Left ventricle myocardium inferior (tissue), 1 donor: ENCODE results near the gene ARPP21. TPM values are rescaled to one million over a fixed set of nuclear protein-coding genes. Genes with fewer than 3 reads are reported as not detected.

Source experiments
- DNase-seq: peaks from one replicate; pipeline ENCODE4 v3.0.0-alpha.2; 2020
- H3K27ac ChIP-seq: fragments of 200-600 bp; replicated peaks from 2 replicates; pipeline ENCODE4 v1.8.0; 2021
- H3K27me3 ChIP-seq: fragments of 200-600 bp; 2 replicates; pipeline ENCODE4 v1.8.0; 2021; ENCODE audit warnings: low read depth
- H3K36me3 ChIP-seq: fragments of 200-600 bp; 2 replicates; pipeline ENCODE4 v1.8.0; 2021
- H3K4me1 ChIP-seq: fragments of 200-600 bp; 2 replicates; pipeline ENCODE4 v1.8.0; 2021
- H3K4me3 ChIP-seq: fragments of 200-600 bp; 2 replicates; pipeline ENCODE4 v1.8.0; 2021; ENCODE audit warnings: mild to moderate bottlenecking, moderate library complexity
- H3K9me3 ChIP-seq: fragments of 200-600 bp; replicated peaks from 2 replicates; pipeline ENCODE4 v1.8.0; 2021
- intact Hi-C: fragments of 100-400 bp; cut with micrococcal nuclease; formaldehyde crosslinking; loops from one replicate; pipeline ENCODE4 v1.11.0; 2022
- total RNA-seq: library from RNA; stranded (reverse); fragmentation: NEBNext Ultra II Directional; extraction: Animal tissue kit (Norgen Biotek cat#: 25700); gene quantifications from one replicate; pipeline ENCODE4 v1.2.1, GENCODE V29; 2021
- TF ChIP-seq, protein P1 (sequence below): fragments of 200-600 bp; IDR thresholded peaks from 2 replicates; pipeline ENCODE4 v1.8.0; 2021; ENCODE audit warnings: antibody characterized with exemption, mild to moderate bottlenecking, borderline replicate concordance
- donor health status: DM: no; HTN: yes; CAD: no; lungs with severe emphysema.

The ARPP21 gene
- total RNA-seq, 1 donor from 2014 or later, result not detected

DNA sequence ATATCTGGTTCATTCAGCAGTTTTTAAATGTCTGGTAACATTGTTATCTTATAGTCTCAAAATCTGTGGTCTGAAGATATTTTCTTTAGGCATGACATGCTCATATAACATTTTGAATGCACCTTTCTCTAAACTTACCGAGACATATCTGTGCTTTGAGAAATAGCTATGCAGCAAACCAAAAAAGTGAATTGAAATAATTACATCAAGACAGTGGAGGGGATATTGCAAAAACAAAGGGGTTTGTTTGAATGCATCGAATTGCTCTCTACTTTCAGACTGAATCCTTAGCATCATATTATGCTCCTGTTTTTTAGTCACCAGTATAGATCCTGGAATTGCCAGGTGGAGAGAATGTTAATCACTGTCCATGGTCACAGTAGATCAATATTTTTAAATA, 5.1 kb downstream of the ARPP21 start:
- peaks cover 42% of the 10 kb centered on the region for H3K27me3 ChIP-seq
- DNase-seq, result no peak
- no peak overlapping the region for H3K27ac ChIP-seq
- intact Hi-C loops, result no loop called here
- H3K4me3 ChIP-seq, result no peak overlapping the region
- TF ChIP-seq, protein P1, sequence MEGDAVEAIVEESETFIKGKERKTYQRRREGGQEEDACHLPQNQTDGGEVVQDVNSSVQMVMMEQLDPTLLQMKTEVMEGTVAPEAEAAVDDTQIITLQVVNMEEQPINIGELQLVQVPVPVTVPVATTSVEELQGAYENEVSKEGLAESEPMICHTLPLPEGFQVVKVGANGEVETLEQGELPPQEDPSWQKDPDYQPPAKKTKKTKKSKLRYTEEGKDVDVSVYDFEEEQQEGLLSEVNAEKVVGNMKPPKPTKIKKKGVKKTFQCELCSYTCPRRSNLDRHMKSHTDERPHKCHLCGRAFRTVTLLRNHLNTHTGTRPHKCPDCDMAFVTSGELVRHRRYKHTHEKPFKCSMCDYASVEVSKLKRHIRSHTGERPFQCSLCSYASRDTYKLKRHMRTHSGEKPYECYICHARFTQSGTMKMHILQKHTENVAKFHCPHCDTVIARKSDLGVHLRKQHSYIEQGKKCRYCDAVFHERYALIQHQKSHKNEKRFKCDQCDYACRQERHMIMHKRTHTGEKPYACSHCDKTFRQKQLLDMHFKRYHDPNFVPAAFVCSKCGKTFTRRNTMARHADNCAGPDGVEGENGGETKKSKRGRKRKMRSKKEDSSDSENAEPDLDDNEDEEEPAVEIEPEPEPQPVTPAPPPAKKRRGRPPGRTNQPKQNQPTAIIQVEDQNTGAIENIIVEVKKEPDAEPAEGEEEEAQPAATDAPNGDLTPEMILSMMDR, result no peak
- no peaks in the 10 kb centered on the region for H3K36me3 ChIP-seq
- no peaks in the 10 kb centered on the region for H3K9me3 ChIP-seq
- H3K4me1 ChIP-seq, result peaks cover 6% of the 10 kb centered on the region

- H3K36me3 ChIP-seq, result no peaks in the 10 kb centered on the region
- no peak overlapping the region for H3K27ac ChIP-seq
- TF ChIP-seq, protein P1, result no peak
- no peaks in the 10 kb centered on the region for H3K9me3 ChIP-seq
- H3K27me3 ChIP-seq, result peaks cover 35% of the 10 kb centered on the region
- no peaks in the 10 kb centered on the region for H3K4me1 ChIP-seq
- H3K4me3 ChIP-seq, result no peak overlapping the region
- intact Hi-C loops, result no loop called here
- DNase-seq, result no peak
Observed at GRCh38 chr3:35645189-35645588, 5.9 kb downstream of the ARPP21 start.

DNA sequence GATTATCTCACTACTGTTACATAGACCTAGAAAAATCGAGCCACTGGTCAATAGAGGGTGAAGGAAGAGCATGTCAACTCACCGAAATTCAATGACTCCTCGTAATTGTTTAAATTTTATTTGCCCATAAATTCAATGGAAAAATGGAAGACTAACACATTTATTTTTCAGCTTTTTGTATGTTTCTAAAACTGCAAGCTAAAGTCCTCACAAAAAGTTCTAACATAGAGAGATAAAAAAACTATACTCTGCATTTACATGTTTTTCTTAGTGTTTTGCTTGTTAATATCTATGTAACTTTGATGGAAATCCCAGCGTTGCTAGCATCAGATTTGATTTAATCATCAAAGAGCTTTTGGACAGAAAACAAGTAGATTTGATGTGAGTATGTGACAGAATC, 6.8 kb downstream of the ARPP21 start:
- H3K36me3 ChIP-seq, result no peaks in the 10 kb centered on the region
- no peaks in the 10 kb centered on the region for H3K4me1 ChIP-seq
- intact Hi-C loops, result no loop called here
- peaks cover 26% of the 10 kb centered on the region for H3K27me3 ChIP-seq
- H3K9me3 ChIP-seq, result no peaks in the 10 kb centered on the region
- no peak for DNase-seq
- no peak overlapping the region for H3K4me3 ChIP-seq
- TF ChIP-seq, protein P1, result no peak
- H3K27ac ChIP-seq, result no peak overlapping the region

GRCh38 chr3:35647461-35647860, 8.1 kb downstream of the ARPP21 start:
- DNase-seq, result no peak
- H3K4me1 ChIP-seq, result no peaks in the 10 kb centered on the region
- no peaks in the 10 kb centered on the region for H3K9me3 ChIP-seq
- no peak overlapping the region for H3K27ac ChIP-seq
- H3K36me3 ChIP-seq, result no peaks in the 10 kb centered on the region
- TF ChIP-seq, protein P1, result no peak
- H3K4me3 ChIP-seq, result no peak overlapping the region
- intact Hi-C loops, result no loop called here
- peaks cover 12% of the 10 kb centered on the region for H3K27me3 ChIP-seq

- DNase-seq, result no peak
- H3K9me3 ChIP-seq, result no peaks in the 10 kb centered on the region
- peaks cover 3% of the 10 kb centered on the region for H3K27me3 ChIP-seq
- intact Hi-C loops, result no loop called here
- TF ChIP-seq, protein P1, result no peak
- no peak overlapping the region for H3K4me3 ChIP-seq
- no peaks in the 10 kb centered on the region for H3K4me1 ChIP-seq
- H3K36me3 ChIP-seq, result no peaks in the 10 kb centered on the region
- no peak overlapping the region for H3K27ac ChIP-seq
Observed at GRCh38 chr3:35648347-35648746, 9.0 kb downstream of the ARPP21 start.

DNA sequence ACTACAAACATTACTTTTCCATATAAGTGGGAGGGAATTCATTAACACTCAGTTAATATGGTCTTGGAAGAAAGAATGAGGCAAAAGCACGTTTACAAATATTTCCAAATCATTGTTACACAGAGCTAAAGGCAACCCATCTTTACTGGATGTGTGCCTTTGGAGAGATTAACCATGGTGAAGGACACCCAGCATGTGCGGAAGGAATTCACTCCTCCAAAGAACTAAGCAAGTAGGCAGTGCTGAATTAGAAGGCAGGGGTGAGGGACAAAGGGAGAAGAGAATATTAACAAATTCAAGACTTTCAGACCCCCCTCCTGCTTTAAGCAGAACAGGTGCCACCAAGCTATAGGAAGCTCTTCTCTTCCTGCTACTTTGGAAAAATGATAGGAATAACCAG, 10.1 kb downstream of the ARPP21 start:
- Histone ChIP-seq H3K27ac (no peak overlapping the region), H3K4me3 (no peak overlapping the region), H3K27me3 (no peaks in the 10 kb centered on the region), H3K9me3 (no peaks in the 10 kb centered on the region), H3K36me3 (no peaks in the 10 kb centered on the region), H3K4me1 (no peaks in the 10 kb centered on the region)
- intact Hi-C loops, result no loop called here
- no peak for DNase-seq
- TF ChIP-seq, protein P1, result no peak
